Parathyroid adenoma (tissue), 2 donors: Measurements from ENCODE around the gene TPRG1L.

Experiments used
- H2AFZ ChIP-seq: fragments of 300-600 bp; sonication (generic); one replicate; pipeline ENCODE4 v1.7.0; 2017; ENCODE audit warnings: antibody characterized with exemption, mild to moderate bottlenecking
- H3K27ac ChIP-seq: fragments of 300-600 bp; sonication (generic); one replicate; pipeline ENCODE4 v1.7.0; 2017
- H3K27me3 ChIP-seq: fragments of 300-600 bp; sonication (generic); one replicate; pipeline ENCODE4 v1.7.0; 2017; ENCODE audit warnings: low read length; ENCODE audit not compliant: control insufficient read depth, insufficient read depth
- H3K36me3 ChIP-seq: fragments of 300-600 bp; sonication (generic); one replicate; pipeline ENCODE4 v1.7.0; 2017; ENCODE audit warnings: low read length; ENCODE audit not compliant: control insufficient read depth, insufficient read depth
- H3K4me1 ChIP-seq: fragments of 300-600 bp; sonication (generic); one replicate; pipeline ENCODE4 v1.7.0; 2017; ENCODE audit warnings: control low read depth
- H3K4me2 ChIP-seq: fragments of 300-600 bp; sonication (generic); one replicate; pipeline ENCODE4 v1.7.0; 2017; ENCODE audit warnings: low read length
- H3K4me3 ChIP-seq: fragments of 300-600 bp; sonication (generic); one replicate; pipeline ENCODE4 v1.7.0; 2017; ENCODE audit warnings: low read depth, low read length
- H3K79me2 ChIP-seq: fragments of 300-600 bp; sonication (generic); one replicate; pipeline ENCODE4 v1.7.0; 2017; ENCODE audit warnings: control low read depth
- H3K9ac ChIP-seq: fragments of 300-600 bp; sonication (generic); one replicate; pipeline ENCODE4 v1.7.0; 2017; ENCODE audit warnings: mild to moderate bottlenecking
- H3K9me3 ChIP-seq: fragments of 300-600 bp; sonication (generic); one replicate; pipeline ENCODE4 v1.7.0; 2017; ENCODE audit warnings: low read length; ENCODE audit not compliant: control insufficient read depth
- TF ChIP-seq, protein P1 (sequence below): fragments of 300-600 bp; sonication (generic); IDR thresholded peaks from one replicate; pipeline ENCODE4 v1.7.0; 2017; ENCODE audit warnings: antibody characterized with exemption, mild to moderate bottlenecking
- donor health status: primary hyperparathyroidism.

The TPRG1L gene

DNA sequence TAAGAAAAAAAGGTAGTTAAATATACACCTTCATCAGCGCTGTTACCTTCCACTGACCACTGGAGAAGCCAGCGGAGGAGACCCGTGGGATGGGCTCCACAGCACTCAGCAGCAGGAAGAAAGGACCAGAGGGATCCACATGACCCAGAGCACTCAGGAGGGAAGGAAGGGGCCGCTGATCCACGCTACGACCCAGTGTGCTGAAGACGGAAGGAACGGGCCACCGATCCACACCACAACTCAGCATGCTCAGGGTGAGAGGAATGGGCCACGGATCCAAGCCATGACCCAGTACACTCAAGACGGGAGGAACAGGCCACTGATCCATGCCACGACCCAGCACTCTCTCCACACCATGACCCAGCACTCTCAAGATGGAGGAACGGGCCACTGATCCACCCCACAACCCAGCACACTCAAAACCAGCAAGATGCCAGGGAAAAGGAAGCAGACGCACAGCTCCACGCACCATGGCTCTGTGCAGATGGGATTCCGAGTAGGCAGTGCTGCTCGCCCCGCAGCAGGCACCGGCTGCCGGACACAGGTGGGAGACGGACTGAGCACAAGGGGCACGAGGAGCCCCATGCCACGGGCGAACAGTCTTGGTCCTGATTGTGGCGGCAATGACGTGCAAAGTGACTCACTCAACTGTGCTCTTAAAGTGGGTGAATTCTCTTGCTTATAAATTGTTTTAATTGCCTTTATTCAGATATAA is 16.4 kb downstream of the TPRG1L start:
- H3K27me3 ChIP-seq: no peaks in the 10 kb centered on the region
- no peak overlapping the region for H3K4me3 ChIP-seq
- no peak overlapping the region for H3K27ac ChIP-seq
- H3K79me2 ChIP-seq: no peaks in the 10 kb centered on the region
- H3K9me3 ChIP-seq: no peaks in the 10 kb centered on the region
- TF ChIP-seq, protein P1, sequence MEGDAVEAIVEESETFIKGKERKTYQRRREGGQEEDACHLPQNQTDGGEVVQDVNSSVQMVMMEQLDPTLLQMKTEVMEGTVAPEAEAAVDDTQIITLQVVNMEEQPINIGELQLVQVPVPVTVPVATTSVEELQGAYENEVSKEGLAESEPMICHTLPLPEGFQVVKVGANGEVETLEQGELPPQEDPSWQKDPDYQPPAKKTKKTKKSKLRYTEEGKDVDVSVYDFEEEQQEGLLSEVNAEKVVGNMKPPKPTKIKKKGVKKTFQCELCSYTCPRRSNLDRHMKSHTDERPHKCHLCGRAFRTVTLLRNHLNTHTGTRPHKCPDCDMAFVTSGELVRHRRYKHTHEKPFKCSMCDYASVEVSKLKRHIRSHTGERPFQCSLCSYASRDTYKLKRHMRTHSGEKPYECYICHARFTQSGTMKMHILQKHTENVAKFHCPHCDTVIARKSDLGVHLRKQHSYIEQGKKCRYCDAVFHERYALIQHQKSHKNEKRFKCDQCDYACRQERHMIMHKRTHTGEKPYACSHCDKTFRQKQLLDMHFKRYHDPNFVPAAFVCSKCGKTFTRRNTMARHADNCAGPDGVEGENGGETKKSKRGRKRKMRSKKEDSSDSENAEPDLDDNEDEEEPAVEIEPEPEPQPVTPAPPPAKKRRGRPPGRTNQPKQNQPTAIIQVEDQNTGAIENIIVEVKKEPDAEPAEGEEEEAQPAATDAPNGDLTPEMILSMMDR: no peak
- H3K36me3 ChIP-seq: no peaks in the 10 kb centered on the region
- H3K4me1 ChIP-seq: no peaks in the 10 kb centered on the region
- no peak overlapping the region for H2AFZ ChIP-seq
- H3K4me2 ChIP-seq: no peak overlapping the region
- no peak overlapping the region for H3K9ac ChIP-seq

DNA sequence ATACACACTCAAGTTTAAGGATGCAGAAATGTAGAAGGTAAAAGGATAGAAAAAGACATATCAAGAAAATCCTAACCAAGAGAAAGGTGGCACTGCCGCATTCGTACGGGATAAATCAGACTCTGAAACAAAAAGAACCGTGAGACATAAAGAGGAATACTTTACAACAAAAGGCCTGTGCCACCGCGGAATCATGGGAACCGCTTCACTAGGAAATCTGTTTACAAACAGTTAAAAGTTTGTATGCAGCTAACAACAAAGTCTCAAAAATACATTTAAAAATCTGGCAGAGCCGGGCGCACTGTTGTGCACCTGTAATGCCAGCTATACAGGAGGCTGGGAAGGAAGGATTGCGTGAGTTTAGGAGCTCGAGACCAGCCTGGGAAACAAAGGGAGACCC is 17.0 kb downstream of the TPRG1L start:
- H3K4me3 ChIP-seq: no peak overlapping the region
- no peaks in the 10 kb centered on the region for H3K27me3 ChIP-seq
- no peak overlapping the region for H3K9ac ChIP-seq
- no peaks in the 10 kb centered on the region for H3K79me2 ChIP-seq
- H3K9me3 ChIP-seq: no peaks in the 10 kb centered on the region
- no peak overlapping the region for H2AFZ ChIP-seq
- H3K36me3 ChIP-seq: no peaks in the 10 kb centered on the region
- no peaks in the 10 kb centered on the region for H3K4me1 ChIP-seq
- TF ChIP-seq, protein P1: no peak
- H3K27ac ChIP-seq: no peak overlapping the region
- no peak overlapping the region for H3K4me2 ChIP-seq

DNA sequence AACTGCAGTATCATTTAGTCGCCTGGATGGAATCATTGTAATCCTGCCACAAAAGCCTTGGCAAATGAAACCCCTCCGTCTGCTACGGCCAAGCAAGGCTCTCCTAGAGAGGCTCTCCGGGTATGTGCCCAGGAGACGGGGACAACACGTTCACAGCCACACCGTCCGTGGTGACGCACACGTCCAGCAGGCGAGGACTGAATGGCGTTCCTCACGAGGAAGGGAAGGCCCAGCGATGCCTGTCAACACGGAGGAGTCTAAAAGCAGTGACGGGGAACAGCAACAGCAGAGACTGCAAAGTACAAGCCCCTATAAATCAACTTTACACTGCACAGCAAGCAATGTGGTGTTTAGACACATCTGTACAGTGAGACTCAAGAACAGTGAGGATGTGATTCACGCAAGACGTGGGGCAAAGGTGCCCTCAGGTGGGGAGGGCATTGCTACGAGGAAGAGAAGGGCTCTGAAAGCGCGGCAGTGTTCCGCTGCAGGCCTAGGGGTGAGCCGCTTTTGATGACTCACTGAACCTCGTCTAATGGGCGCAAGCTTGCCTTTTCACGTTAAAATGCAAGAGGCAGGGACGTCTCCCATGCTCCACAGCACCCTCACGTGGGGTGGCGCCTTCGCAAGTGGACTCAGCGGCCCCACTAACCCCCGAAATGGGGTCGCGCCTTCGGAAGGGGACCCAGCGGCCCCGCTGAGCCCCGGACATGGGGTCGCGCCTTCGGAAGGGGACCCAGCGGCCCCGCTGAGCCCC is 18.3 kb downstream of the TPRG1L start:
- Histone ChIP-seq H3K36me3 (no peaks in the 10 kb centered on the region), H2AFZ (no peak overlapping the region)

DNA sequence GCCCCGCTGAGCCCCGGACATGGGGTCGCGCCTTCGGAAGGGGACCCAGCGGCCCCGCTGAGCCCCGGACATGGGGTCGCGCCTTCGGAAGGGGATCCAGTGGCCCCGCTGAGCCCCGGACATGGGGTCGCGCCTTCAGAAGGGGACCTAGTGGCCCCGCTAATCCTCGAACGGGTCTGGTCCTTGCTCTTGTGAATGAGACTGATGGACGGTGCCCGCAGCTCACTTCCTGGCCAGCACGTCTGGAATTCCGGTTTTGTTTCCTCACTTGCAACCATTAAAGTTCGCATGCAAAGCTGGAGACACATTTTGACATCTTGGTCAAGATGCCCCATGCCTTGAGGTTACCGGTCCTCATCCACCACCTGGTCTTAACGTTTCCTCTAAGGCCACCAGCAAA is 19.5 kb downstream of the TPRG1L start:
- no peaks in the 10 kb centered on the region for H3K9me3 ChIP-seq
- H3K4me1 ChIP-seq: peaks cover 4% of the 10 kb centered on the region
- no peaks in the 10 kb centered on the region for H3K79me2 ChIP-seq
- no peak overlapping the region for H3K4me2 ChIP-seq
- no peaks in the 10 kb centered on the region for H3K27me3 ChIP-seq
- H2AFZ ChIP-seq: no peak overlapping the region
- H3K27ac ChIP-seq: no peak overlapping the region
- H3K9ac ChIP-seq: no peak overlapping the region
- H3K36me3 ChIP-seq: no peaks in the 10 kb centered on the region
- H3K4me3 ChIP-seq: no peak overlapping the region
- TF ChIP-seq, protein P1: no peak

More for the DNA sequence above, 18.3 kb downstream of the TPRG1L start:
- Histone ChIP-seq H3K9me3 (no peaks in the 10 kb centered on the region), H3K79me2 (no peaks in the 10 kb centered on the region), H3K27ac (no peak overlapping the region), H3K27me3 (no peaks in the 10 kb centered on the region), H3K4me2 (no peak overlapping the region), H3K9ac (no peak overlapping the region), H3K4me3 (no peak overlapping the region), H3K4me1 (no peaks in the 10 kb centered on the region)
- TF ChIP-seq, protein P1: no peak
